Prostate gland (tissue), 2 donors: ENCODE data around the gene ACIN1.
"Not testable (repeated sequence)": the region's sequence is repeated elsewhere in the genome, so short reads cannot be mapped to it uniquely, and the experiment has no call there.

Experiments used
- CTCF ChIP-seq, 4 experiments: fragments of 200-600 bp in 2 of 4; fragments of 450-650 bp in 2 of 4; sonication (generic) in 2 of 4; IDR thresholded peaks; 1 replicate in 3 of 4; 2 replicates in 1 of 4; pipeline ENCODE4 v1.5.1; 2016 to 2019; ENCODE audit warnings: antibody characterized with exemption in 4 of 4, mild to moderate bottlenecking in 2 of 4, moderate library complexity in 2 of 4
- POLR2A ChIP-seq: fragments of 450-650 bp; IDR thresholded peaks from one replicate; pipeline ENCODE4 v1.6.1; 2016; ENCODE audit warnings: antibody characterized with exemption, mild to moderate bottlenecking
- POLR2AphosphoS5 ChIP-seq: sonication (generic); formaldehyde crosslinking; IDR thresholded peaks from one replicate; pipeline ENCODE4 v1.6.1; 2017; ENCODE audit warnings: antibody characterized with exemption

DNA sequence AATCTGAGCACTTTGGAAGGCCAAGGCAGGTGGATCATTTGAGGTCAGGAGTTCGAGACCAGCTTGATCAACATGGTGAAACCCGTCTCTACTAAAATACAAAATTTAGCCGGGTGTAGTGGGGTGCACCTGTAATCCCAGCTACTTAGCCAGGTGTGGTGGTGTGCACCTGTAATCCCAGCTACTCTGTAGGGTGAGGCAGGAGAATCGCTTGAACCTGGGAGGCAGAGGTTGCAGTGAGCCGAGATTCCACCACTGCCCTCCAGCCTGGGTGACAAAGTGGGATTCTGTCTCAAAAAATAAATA lies 81.2 kb downstream of the ACIN1 start:
- TF ChIP-seq CTCF (IDR thresholded peaks at IDR 0.05); POLR2A; POLR2AphosphoS5: not testable (repeated sequence)
